ENCODE measurements around the gene C19orf12.
A peak's percentile ranks its signal among the peaks of the same experiment; 100 is the strongest.

C19orf12 gene

GRCh38 chr19:29687244-29687896 is 27.7 kb downstream of the C19orf12 start:
- DNase-seq (ENCODE audit: low read depth), result peak; percentile 42
- no peak for TF ChIP-seq CTCF (conservative IDR thresholded peaks at IDR 0.05; ENCODE audit: low read depth, low read length)
- no peak overlapping the region for H3K4me3 ChIP-seq (ENCODE audit: low read length)

DNA sequence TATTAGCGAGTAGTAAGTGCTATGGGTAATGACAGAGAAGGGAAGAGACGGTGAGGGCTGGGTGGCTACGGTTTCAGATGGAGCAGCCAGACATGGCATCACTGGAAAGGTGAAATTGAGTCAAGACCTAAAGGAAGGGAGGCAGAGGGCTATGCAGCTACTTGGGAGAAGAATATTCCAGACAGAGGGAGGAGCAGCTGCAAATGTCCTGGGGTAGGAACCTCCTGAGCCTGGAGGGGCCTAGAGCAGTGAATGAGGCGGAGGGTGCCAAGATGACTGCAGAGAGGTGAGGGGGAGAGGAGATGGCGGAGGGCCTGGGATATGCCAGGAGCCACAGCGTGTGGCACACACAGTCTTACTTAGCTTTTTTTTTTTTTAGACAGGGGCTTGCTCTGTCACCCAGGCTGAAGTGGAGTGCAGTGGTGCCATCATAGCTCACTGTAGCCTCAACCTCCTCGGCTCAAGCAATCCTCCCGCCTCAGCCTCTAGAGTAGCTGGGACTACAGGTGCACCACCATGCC is 28.7 kb downstream of the C19orf12 start:
- TF ChIP-seq CTCF (conservative IDR thresholded peaks at IDR 0.05; ENCODE audit: low read depth, low read length), result no peak
- H3K4me3 ChIP-seq (ENCODE audit: low read length), result no peak overlapping the region
- DNase-seq (ENCODE audit: low read depth), result no peak

GRCh38 chr19:29685326-29685725 is 29.7 kb downstream of the C19orf12 start:
- DNase-seq (ENCODE audit: low read depth), result no peak
- H3K4me3 ChIP-seq (ENCODE audit: low read length), result no peak overlapping the region
- TF ChIP-seq CTCF (conservative IDR thresholded peaks at IDR 0.05; ENCODE audit: low read depth, low read length), result no peak

DNA sequence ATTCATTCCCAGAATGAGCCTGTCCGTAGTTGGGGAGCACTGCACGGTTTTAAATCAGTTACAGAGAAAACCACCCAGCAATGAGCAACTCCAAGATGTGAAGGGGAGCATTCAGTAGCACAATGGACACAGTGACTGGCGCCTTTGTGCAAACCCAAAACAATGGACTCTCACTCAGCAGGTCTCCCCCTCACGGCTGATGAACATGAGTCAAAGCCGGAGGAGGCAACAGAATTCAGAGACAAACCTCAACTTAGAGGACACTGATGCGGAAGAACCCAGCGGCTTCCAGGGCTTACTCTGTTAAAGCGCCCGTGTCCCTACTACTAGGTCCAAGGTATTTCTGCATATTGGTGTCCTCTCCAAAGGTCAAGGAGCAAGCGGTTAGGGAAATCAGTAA is 32.1 kb downstream of the C19orf12 start:
- DNase-seq (ENCODE audit: low read depth), result no peak
- TF ChIP-seq CTCF (conservative IDR thresholded peaks at IDR 0.05; ENCODE audit: low read depth, low read length), result no peak
- H3K4me3 ChIP-seq (ENCODE audit: low read length), result no peak overlapping the region

- no peak for TF ChIP-seq CTCF (conservative IDR thresholded peaks at IDR 0.05; ENCODE audit: low read depth, low read length)
- no peak overlapping the region for H3K4me3 ChIP-seq (ENCODE audit: low read length)
- DNase-seq (ENCODE audit: low read depth), result no peak
Measured at GRCh38 chr19:29682236-29682895, 32.7 kb downstream of the C19orf12 start.

DNA sequence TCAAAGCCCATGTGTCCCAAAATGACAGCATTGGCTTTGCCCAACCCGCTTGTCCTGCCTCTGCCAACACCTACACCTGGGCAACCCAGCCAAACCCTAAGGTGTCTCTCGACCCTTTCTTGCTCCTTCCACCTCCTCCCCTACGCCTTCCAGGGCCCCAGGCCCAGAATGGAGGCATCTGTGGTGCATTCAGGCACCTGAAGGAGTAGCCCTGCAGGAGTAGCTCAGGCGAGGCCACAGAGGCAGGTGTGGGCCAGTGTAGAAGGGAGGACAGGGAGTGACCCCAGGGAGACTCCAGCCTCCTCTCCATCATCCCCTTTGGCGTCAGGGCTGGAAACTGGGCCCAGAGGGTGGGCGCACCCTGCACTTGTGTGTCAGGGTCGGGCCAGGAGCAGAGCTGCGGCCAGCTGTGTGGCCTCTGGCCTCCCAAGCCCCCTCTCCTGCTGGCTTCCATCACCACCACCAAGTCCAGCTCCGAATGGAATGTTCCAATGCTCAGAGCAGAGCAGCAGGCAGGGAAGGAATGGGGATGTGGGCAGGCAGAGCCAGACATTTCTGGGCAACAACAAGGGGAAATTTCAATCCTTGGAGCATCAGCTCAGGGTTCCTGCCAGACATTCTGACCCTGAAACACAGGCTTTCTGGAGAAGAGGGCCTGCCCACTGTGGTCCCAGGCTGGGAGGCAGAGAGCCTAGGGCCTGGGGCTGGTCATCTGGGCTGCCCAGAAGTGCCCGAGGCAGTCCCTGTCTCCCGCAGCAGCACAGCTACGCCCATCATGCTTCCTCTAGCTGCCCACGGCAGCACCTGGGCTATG is 33.4 kb downstream of the C19orf12 start:
- TF ChIP-seq CTCF (conservative IDR thresholded peaks at IDR 0.05; ENCODE audit: low read depth, low read length), result no peak
- no peak for DNase-seq (ENCODE audit: low read depth)
- H3K4me3 ChIP-seq (ENCODE audit: low read length), result no peak overlapping the region

Data from retinal pigment epithelial cell (primary cell).